Thyroid gland (tissue), 4 donors: ENCODE results near the gene NUAK1.

Source experiments
- POLR2A ChIP-seq, 2 donors: fragments of 450-650 bp; IDR thresholded peaks; one replicate each; pipeline ENCODE4 v1.6.1; 2017; ENCODE audit warnings: antibody characterized with exemption in 2 of 2, mild to moderate bottlenecking in 2 of 2, moderate library complexity in 1 of 2
- TF ChIP-seq, protein P1 (sequence below), 6 experiments: fragments of 200-600 bp in 3 of 6; fragments of 450-650 bp in 3 of 6; sonication (generic) in 3 of 6; IDR thresholded peaks; one replicate each; pipeline ENCODE4 v1.5.1; 2016 to 2019; ENCODE audit warnings: antibody characterized with exemption in 6 of 6, mild to moderate bottlenecking in 2 of 6, inconsistent platforms in 1 of 6, moderate library complexity in 1 of 6

- no peak for TF ChIP-seq POLR2A (IDR thresholded peaks at IDR 0.05)
- TF ChIP-seq, protein P1, sequence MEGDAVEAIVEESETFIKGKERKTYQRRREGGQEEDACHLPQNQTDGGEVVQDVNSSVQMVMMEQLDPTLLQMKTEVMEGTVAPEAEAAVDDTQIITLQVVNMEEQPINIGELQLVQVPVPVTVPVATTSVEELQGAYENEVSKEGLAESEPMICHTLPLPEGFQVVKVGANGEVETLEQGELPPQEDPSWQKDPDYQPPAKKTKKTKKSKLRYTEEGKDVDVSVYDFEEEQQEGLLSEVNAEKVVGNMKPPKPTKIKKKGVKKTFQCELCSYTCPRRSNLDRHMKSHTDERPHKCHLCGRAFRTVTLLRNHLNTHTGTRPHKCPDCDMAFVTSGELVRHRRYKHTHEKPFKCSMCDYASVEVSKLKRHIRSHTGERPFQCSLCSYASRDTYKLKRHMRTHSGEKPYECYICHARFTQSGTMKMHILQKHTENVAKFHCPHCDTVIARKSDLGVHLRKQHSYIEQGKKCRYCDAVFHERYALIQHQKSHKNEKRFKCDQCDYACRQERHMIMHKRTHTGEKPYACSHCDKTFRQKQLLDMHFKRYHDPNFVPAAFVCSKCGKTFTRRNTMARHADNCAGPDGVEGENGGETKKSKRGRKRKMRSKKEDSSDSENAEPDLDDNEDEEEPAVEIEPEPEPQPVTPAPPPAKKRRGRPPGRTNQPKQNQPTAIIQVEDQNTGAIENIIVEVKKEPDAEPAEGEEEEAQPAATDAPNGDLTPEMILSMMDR (IDR thresholded peaks at IDR 0.05): no peak
Observed at GRCh38 chr12:106046301-106046846, 92.4 kb downstream of the NUAK1 start.
